NCI-H345 treated with DMSO at 0.1 percent for 48 hours (cell line): ENCODE data around the gene CD302.
"Not testable (repeated sequence)": the region's sequence is repeated elsewhere in the genome, so short reads cannot be mapped to it uniquely, and the experiment has no call there.

ENCODE experiments used
- DNase-seq: peaks from one replicate; lab custom pipeline; 2025; ENCODE audit not compliant: unreplicated experiment; lab: John Stamatoyannopoulos, UW

The CD302 gene

DNA sequence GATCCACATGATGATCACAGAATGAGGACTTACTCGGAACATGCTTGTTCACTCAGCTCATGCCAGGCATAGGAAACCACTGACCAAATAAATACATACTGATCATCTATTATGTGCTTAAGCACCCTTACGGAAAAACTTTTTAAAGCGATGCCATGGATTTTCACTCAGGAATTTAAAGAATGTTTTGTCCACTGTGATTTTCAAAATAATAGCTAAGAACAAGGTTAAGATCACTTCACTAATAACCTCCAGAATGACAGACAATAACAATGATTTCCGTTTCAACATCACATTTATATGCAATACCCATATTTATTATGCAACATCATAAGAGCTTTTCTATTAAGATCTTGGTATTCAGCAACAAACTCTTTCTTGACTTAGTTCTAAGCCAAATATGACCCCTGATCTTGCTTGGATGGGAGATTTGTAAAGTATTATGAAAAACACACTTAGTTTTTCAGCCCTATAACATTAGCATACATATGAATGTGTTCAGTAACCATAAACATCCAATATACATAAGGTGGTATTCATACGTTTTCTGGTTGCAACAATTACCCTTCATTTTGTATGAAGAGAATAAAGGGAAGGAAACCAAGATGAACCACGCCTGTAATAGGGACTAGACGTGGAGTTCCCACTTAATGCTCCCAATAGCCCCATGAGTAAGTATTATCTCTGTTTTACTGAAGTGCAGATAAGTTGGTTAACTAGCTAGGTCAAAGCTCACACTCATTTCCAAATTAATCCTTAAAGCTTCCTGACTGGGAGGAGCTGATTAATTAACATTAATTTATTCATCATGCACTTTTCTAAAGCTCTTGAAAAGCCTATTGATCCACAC lies 1.9 kb downstream of the CD302 start:
- DNase-seq: no peak

DNA sequence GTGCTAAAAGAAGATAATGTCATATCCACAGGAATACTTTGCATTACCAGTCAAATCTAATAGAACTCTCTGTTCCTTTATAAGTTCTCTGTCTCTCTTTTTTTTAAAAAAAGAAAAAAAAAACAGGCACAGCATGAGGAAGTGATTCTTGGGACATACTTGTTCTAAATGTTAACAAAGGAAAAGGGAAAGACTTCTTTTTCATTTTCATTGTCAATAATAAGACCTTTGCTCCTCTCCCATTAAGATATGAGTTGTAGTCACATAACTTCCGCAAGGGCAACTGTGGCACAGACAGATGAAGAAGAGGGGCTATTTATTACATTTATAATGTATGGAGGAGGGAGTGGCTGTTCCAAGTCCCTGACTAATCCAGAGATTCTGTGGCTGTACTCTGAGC lies 4.7 kb downstream of the CD302 start:
- DNase-seq: no peak

DNA sequence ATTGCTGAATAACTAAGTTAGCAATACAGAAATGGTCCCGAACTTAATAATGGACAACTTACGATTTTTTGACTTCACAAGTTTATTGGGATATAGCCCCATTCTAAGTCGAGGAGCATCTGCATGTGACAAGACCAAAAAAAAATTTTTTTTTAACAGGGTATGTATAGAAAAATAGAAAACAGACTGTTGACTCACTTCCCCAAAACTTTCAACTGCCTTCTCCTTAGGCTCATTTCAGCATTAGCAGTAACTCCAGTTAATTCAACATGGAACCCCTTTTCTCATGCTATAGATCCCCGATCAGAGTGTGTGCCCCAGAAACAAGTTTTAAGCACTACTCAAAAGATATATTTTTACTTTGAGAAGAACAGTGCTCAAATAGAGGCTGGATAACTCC lies 5.4 kb downstream of the CD302 start:
- no peak for DNase-seq

DNA sequence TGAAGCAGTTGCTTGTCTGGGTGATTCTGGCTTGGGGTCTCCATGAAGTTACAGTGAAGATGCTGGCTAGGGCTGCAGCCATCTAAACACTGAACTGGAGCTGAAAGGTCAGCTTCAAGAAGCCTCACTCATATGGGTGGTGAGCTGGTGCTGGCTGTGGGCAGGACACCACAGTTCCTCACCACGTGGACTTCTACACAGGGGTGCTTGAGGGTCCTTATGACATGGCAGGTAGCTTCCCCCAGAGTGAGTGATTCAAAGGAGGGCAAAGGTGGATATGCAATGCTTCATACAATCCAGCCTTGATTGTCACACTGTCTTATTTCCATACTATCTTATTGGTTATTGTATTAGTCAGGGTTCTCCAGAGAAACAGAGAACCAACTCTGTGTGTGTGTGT lies 6.0 kb downstream of the CD302 start:
- DNase-seq: no peak

DNA sequence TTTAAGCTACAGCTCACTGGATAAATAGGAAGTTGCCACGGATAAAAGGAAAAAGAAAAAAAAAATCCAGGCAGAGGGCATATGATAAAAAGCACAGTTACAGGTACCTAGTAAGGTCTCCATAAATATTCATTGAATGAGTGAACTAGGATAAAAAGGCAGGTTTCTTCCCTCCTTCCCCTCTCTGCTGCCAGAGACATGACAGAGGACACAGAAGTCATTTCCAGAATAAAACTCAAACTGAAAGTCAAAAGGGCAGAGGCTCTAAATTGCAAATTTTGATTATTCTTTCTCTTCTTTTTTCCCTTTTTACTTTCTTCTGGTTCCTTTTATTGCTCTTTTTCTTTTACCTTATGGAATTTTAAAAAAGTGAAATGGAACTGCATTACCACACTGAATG lies 7.7 kb downstream of the CD302 start:
- DNase-seq: no peak

DNA sequence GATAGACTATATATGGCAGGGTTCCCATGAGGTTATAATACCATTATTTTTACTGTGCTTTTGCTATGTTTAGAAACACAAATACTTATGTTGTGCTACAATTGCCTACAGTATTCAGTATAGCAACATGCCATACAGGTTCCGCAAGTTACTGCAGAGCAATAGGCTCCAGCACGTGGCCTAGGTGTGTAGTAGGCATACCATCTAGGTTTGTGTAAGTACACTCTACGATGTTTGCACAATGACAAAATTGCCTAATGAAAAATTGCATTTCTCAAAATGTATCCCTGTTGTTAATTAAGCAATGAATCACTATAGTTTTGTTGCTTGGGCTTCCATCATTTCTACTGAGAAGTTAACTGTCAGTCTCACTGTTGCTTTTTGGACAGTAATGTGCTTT lies 9.8 kb downstream of the CD302 start:
- DNase-seq: no peak

DNA sequence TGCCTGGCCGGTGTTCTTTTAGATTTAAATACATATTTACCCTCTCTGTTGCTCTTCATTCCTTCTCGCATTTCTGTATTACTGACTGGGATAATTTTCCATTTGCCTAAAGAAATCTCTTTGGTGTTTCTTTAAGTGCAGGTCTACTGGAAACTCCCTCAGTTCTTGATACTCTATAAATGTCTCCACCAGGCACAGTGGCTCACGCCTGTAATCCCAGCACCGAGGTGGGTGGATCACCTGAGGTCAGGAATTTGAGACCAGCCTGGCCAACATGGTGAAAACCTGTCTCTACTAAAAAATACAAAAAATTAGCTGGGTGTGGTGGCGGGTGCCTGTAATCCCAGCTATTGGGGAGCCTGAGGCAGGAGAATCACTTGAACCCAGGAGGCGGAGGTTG lies 10.4 kb downstream of the CD302 start:
- DNase-seq: not testable (repeated sequence)

DNA sequence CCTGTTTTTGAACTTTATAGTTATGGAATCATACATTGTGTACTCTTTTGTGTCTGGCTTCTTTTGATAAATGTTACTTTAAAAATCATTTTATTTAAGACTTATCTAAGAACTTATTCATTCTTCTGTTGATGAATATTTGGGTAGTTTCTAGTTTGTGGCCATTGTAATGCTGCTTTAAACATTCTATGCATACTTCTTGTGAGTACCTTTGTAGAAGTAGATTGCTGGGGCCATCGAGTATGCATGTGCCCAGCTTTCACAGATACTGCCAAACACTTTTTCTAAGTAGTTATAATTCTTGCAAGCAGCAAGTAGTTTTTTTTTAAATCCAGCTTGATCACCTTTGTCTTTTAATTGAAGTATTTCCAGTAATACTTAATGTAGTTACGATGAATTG lies 11.1 kb downstream of the CD302 start:
- DNase-seq: no peak

DNA sequence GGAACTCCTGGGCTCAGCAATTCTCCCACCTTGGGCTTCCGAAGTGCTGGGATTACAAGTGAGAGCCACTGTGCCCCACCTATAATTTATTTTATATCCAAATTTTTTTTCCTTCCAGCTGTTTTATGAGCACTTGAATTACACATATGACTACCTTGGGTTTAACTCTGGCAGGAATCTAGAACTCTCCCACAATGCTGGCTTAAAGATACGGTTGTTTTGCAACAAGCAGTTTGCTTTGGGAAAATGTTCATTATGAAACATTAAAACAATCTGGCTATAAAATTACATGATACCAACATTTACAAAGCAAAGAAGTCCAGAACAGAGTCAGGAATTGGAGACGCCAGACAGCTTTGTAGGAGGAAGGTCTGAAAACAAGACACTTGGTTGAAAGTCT lies 12.8 kb downstream of the CD302 start:
- DNase-seq: no peak

DNA sequence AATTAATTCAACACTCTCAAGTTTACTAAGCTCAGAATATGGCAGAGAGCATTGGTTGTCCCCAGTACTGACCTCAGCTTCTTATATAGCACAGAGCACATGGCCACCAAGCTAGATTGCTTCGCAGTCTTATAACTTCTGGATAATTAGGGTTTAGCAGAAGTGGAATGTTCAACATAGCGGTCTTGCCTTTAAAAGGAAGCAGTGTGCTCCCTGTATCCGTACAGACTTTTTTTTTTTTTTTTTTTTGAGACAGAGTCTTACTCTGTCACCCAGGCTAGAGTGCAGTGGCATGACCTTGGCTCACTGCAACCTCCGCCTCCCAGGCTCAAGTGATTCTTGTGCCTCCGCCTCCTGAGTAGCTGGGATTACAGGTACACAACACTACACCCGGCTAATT lies 13.3 kb downstream of the CD302 start:
- DNase-seq: not testable (repeated sequence)

DNA sequence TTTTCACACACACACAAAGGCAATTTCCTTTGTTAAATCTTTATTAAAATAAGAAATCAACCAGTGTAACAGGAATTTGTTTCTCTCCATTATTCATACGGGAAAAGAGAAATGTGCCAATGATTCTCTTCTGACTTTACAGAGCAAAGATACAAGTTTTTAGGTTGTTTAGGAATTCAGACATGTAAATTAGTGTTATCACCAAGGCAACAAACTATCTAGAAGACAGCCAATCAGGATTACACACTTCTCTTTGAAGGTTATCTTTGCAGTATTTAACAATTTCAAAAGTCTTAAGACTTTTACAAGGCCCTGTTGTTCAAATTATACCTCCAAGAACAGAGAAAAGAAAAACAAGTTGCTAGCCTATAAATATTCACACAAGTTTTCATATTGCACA lies 14.5 kb downstream of the CD302 start:
- DNase-seq: no peak

DNA sequence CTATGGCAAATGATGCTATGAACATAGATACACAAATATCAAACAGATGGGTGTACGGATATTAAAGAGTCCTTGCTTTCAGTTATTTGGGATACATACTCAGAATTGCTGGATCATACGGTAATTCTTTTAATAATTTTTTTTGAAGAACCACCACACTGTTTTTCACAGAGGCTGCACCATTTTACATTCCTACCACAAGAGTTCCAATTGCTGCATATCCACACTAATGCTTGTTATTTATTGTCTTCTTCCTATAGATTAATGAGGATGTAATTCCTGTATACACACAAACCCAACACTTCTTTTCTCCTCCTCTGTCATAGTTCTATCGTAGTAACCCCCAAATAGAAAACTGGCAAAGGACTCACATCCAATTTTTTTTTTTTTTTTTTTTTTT lies 21.7 kb downstream of the CD302 start:
- no peak for DNase-seq

DNA sequence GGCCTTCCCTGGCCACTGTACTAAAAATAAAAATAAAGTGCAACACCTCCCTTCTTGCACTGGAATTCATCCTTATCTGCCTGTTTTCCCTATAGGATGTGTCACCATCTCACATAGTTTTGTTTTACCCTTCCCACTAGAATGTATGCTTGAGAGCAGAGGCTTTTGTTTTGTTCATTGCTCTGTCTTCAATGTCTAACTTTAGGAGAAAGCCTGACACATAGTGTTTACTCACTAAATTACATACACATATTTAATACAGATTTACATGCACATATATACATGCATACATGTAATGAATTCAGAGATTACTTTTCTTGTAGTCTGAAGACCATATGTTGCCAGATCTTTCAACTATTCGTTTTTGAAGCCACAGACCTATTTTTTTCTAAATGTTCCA lies 23.0 kb downstream of the CD302 start:
- DNase-seq: no peak

DNA sequence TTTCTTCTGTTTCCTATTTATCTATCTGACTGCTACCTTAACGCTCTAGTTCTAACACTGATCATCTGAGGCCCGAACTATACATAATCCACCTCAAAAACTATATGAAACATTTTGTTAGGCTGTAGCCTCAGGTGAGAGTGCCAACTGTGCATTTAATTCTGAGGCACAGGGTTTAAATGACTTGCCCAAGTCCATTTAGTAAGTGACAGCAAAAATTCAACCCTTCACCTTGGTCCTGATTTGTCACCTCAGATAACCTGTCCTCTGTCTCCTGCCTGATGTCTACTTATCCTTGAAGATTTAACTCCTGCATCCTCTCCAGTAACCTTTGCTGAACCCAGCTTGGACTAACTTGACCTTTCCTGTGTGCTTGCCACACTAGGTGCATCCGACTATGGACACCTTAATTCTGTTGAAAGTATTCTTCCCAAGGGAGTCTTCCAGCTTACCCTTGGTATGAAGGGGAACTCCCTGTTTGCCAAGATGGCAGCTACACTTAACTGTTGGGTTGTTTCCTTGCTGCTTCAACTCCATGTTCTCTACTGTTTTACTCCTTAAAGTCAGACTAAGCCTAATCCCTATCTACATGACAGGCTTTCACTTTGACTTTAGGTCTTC lies 23.5 kb downstream of the CD302 start:
- DNase-seq: no peak

DNA sequence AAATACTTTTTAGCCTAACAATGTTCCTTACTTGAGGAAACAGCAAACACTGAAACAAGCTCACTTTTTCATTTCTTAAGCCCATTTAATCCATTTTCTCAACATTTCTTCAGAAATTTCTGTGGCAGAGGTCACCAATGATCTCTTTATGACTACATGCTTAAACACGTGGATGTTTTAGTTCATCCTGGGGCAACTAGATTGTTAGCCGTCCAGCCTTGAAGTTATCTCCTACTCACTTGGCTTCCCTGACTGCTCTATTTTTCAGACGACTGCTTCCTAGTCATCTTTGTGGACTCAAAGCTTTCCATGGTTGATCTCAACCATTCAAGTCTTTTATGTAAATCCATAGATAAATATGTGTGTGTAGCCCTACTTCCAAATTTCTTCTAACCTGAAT lies 24.1 kb downstream of the CD302 start:
- no peak for DNase-seq

DNA sequence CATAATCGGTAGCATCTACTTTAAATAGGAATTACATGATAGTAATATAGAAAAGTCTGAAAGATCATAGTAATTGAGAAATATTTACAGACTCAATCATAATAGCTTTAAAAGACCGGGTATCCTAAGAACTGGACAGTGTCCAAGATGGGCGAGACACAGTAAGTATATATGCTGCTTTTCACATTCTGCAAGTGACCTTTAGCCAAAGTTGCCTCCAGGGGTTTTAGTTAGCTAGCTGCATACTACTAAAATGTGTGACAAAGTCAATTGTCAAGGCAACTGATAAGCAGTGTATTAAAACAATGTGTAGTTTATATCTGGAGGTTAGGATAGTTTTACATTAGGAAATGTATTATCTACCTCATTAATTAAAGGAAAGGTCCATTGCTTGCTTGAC lies 24.6 kb downstream of the CD302 start:
- DNase-seq: no peak

DNA sequence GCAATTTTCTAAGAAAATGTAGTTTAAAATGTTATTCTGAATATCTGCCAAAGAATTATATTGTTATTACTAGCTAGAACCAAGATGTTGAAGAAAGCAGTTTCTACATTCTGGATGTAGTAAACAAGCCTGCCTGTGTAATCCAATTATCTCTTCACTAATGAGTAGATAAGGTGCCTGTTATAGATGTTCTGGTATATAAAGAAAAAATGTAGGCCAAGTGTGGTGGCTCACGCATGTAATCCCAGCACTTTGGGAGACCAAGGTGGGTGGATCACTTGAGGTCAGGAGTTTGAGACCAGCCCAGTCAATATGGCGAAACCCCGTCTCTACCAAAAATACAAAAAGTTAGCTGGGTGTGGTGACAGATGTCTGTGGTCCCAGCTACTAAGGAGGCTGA lies 28.9 kb downstream of the CD302 start:
- DNase-seq: no peak

DNA sequence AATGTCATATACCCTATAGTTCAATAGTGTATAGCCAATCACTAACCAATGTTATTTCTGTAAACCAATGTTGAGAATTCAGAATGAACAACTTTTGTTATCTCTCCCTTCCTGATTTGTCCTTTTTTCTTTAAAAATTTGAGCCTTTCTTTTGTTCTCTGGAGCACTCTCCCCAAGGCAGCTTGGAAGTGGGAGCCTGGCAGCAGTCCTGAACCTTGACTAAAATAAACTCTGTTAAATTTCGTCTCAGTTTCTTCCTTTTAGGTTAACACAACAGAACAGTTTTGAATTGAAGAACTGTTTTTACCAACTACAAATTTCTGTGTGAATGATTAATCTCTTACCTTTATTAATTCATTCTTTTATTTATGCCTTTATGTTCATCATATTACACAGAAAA lies 35.9 kb downstream of the CD302 start:
- no peak for DNase-seq

DNA sequence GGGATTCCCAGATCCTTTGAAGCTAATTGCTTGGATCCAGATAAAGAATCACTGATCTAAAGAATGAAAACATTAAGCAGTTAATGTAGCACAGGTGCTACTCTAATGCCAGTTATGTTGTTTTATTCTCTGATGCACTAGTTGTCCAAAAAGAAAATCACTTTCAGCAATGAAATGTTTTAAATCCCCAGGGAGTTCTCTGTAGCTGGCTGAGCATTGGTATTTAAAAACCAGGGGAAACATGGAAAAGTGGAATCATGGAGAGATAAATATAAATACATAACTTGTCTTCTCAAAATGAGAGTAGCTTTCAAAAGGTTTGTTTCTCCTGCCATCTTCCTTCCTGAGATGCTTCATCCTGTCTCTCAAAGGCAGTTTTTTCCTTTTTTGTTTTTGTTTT lies 37.7 kb downstream of the CD302 start:
- DNase-seq: no peak

DNA sequence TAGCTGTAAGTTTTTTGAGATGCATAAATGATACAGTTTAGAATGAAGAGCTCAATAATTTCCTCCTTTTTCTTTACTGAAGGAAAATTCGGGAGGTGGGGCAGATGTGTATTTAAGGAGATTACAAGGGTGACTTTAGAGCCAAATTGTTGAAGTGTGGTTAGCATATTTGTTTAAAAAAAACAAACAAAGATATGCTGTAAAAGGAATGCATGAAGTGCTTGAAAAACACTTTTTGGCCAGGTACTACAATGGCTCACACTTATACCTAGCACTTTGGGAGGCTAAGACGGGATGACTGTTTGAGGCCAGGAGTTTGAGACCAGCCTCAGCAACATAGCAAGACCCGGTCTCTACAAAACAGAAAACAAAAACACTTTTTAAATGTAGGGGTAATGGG lies 38.4 kb downstream of the CD302 start:
- no peak for DNase-seq

DNA sequence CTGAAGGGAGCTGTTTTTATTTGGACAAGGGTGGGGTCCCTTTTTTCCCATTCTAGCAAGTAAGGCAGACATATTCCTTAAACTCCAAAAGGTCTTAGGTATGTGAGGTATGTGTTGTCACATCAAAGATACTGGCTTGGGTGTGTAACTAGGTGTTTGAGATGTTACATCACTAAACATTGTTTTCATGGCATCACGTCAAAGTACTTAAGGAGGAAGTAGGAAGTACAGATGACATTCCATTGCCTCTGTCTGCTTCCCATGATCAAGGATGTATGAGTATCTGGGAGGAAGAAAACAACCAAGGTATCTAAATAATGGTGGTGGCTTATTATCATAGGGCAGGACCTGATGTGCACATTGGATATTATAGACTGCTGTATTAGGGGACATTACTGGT lies 39.3 kb downstream of the CD302 start:
- DNase-seq: no peak

DNA sequence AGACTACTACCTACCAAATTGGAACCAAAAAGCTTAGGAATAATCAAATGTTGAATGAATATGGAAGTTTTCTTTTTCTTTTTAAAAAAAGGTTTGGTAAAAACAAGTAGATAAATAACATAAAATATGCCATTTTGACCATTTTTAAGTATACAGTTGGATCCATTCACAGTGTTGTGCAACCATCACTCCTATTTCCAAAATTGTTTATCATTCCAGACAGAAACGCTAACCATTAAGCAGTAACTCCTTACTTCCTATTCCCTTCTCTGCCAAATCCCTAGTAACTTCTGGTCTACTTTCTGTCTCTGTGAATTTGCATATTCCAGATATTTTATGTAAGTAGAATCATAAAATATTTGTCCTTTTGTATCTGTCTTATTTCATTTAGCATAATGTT lies 39.8 kb downstream of the CD302 start:
- DNase-seq: no peak

DNA sequence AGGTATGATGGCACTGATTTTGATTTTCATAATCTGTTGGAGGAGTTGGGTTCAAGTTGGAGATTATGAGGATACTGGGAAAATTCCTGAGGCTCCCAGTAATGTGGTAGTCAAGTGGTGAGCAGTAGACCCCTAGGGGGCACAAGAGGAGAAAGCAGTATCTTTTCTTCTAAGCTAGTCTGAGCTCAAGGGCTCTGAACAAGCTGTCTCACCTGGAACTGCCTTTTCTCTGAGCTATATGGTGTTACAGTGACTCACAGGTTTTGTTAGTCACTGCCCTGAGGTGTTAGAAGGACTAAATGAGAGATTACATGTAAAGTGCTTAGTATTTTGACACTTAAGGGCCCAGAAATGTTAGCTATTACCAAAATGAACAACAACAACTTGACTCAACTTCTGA lies 42.2 kb downstream of the CD302 start:
- DNase-seq: no peak
